Vagina (tissue), 2 donors: ENCODE results near the gene STK16.
"Not testable (repeated sequence)": the region's sequence is repeated elsewhere in the genome, so short reads cannot be mapped to it uniquely, and the experiment has no call there.

ENCODE experiments used
- POLR2A ChIP-seq, 2 donors: fragments of 450-650 bp; IDR thresholded peaks; one replicate each; pipeline ENCODE4 v1.6.1; 2017; ENCODE audit warnings: antibody characterized with exemption in 2 of 2, mild to moderate bottlenecking in 2 of 2, moderate library complexity in 2 of 2
- TF ChIP-seq, protein P1 (sequence below), 3 experiments: fragments of 450-650 bp in 2 of 3; fragments of 200-600 bp in 1 of 3; sonication (generic) in 1 of 3; IDR thresholded peaks; one replicate each; pipeline ENCODE4 v1.5.1; 2017 to 2019; ENCODE audit warnings: antibody characterized with exemption in 3 of 3, mild to moderate bottlenecking in 2 of 3, moderate library complexity in 2 of 3

GRCh38 chr2:219258942-219259341 is 13.7 kb downstream of the STK16 start:
- TF ChIP-seq, protein P1, sequence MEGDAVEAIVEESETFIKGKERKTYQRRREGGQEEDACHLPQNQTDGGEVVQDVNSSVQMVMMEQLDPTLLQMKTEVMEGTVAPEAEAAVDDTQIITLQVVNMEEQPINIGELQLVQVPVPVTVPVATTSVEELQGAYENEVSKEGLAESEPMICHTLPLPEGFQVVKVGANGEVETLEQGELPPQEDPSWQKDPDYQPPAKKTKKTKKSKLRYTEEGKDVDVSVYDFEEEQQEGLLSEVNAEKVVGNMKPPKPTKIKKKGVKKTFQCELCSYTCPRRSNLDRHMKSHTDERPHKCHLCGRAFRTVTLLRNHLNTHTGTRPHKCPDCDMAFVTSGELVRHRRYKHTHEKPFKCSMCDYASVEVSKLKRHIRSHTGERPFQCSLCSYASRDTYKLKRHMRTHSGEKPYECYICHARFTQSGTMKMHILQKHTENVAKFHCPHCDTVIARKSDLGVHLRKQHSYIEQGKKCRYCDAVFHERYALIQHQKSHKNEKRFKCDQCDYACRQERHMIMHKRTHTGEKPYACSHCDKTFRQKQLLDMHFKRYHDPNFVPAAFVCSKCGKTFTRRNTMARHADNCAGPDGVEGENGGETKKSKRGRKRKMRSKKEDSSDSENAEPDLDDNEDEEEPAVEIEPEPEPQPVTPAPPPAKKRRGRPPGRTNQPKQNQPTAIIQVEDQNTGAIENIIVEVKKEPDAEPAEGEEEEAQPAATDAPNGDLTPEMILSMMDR (IDR thresholded peaks at IDR 0.05) = not testable (repeated sequence)
- TF ChIP-seq POLR2A (IDR thresholded peaks at IDR 0.05) = not testable (repeated sequence)
